RPMI8226 (cell line): ENCODE results near the gene SSNA1.

Source experiments
- DNase-seq: peaks from one replicate; pipeline ENCODE4 v3.0.0-alpha.2; 2015

SSNA1 gene

GRCh38 chr9:137222190-137223077 lies 34.0 kb downstream of the SSNA1 start, which contains the start of gene RNF208:
RNF208 (minus strand) TSS chr9:137222240; CDS start chr9:137221212, 1,028 bp downstream.
- DNase-seq: peak; percentile 51

- peak; percentile 100 for DNase-seq
Observed at GRCh38 chr9:137223078-137223970, 34.8 kb downstream of the SSNA1 start.

GRCh38 chr9:137224830-137225694 lies 36.6 kb downstream of the SSNA1 start, which contains the start of gene CYSRT1:
CYSRT1 (plus strand) TSS chr9:137225174; CDS start chr9:137225622, 448 bp downstream.
- DNase-seq: peak; percentile 97

GRCh38 chr9:137225699-137226331 lies 37.3 kb downstream of the SSNA1 start:
- DNase-seq: no peak

GRCh38 chr9:137226338-137227053 lies 38.0 kb downstream of the SSNA1 start:
- no peak for DNase-seq

- peak; percentile 92 for DNase-seq
Observed at GRCh38 chr9:137227054-137227852, 38.8 kb downstream of the SSNA1 start, which contains the start of gene RNF224. RNF224 (plus strand) TSS chr9:137227502; CDS start chr9:137228336, 834 bp downstream.

- DNase-seq: no peak
Observed at GRCh38 chr9:137227853-137228505, 39.5 kb downstream of the SSNA1 start.

GRCh38 chr9:137228506-137228967 lies 40.1 kb downstream of the SSNA1 start:
- DNase-seq: no peak

GRCh38 chr9:137228968-137229896 lies 40.8 kb downstream of the SSNA1 start:
- no peak for DNase-seq

- DNase-seq: no peak
Observed at GRCh38 chr9:137229903-137230704, 41.6 kb downstream of the SSNA1 start.

- no peak for DNase-seq
Observed at GRCh38 chr9:137230705-137231371, 42.4 kb downstream of the SSNA1 start, which contains the start of gene SLC34A3. SLC34A3 (plus strand) TSS chr9:137230901; CDS start chr9:137231703, 802 bp downstream.

- DNase-seq: no peak
Observed at GRCh38 chr9:137231372-137232039, 43.0 kb downstream of the SSNA1 start.

- DNase-seq: no peak
Observed at GRCh38 chr9:137232101-137232500, 43.6 kb downstream of the SSNA1 start.

GRCh38 chr9:137232510-137232909 lies 44.0 kb downstream of the SSNA1 start:
- no peak for DNase-seq

GRCh38 chr9:137233143-137233980 lies 44.9 kb downstream of the SSNA1 start:
- DNase-seq: peak; percentile 56
